AG09319 (cell line): ENCODE measurements around the gene ZC3H12C.
"Not testable (repeated sequence)": the region's sequence is repeated elsewhere in the genome, so short reads cannot be mapped to it uniquely, and the experiment has no call there.

Experiments
- DNase-seq: peaks from one replicate; pipeline ENCODE4 v3.0.0-alpha.2; 2010; ENCODE audit warnings: low read depth; ENCODE audit errors: extremely low read depth
- CTCF ChIP-seq: IDR thresholded peaks from 2 replicates; pipeline ENCODE4 v1.5.1; 2011; ENCODE audit warnings: low read depth, mild to moderate bottlenecking, inconsistent platforms, low read length, moderate library complexity

The ZC3H12C gene

DNA sequence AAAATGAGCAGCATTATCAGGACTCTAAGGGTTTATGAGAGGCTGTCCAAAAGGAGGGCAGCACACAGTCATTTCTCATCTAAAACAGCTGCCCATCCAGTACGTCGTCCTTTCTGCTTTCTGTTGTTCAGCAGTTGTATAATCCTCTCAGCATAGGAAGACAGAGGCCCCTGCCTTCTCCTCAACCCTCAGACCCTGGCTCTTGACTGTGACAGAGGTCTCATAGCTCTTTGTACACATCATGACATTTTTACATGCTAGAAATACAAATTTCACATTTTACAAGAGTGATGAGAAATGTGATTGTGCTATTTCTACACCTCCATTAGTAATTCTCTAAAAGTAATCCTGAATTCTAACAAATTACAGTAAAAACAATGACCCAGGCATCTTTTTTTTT, 36.2 kb upstream of the ZC3H12C start:
- DNase-seq, result no peak
- no peak for TF ChIP-seq CTCF

- DNase-seq, result no peak
- no peak for TF ChIP-seq CTCF
Observed at GRCh38 chr11:110059706-110060463, 33.3 kb upstream of the ZC3H12C start.

GRCh38 chr11:110061296-110061695, 31.9 kb upstream of the ZC3H12C start:
- DNase-seq, result no peak
- TF ChIP-seq CTCF, result no peak

DNA sequence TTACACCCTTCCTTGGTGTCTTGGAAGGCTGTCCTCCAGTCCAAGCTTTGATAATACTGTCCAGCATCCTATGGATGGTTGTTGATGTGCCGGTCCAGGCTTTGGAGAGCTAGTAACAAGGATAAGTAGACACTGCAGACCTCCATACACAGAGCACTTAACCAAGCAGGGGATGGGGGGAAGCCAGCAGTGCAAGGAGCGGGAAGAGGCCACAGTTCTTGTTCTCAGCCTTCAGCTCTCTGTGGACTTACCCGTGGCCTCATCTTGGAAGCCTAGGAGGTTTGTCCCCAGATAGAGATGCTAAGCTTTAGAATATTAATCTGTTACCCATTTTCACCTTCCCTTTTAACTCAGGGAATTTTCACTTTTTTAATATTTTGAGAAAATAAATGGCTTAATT, 30.9 kb upstream of the ZC3H12C start:
- no peak for TF ChIP-seq CTCF

DNA sequence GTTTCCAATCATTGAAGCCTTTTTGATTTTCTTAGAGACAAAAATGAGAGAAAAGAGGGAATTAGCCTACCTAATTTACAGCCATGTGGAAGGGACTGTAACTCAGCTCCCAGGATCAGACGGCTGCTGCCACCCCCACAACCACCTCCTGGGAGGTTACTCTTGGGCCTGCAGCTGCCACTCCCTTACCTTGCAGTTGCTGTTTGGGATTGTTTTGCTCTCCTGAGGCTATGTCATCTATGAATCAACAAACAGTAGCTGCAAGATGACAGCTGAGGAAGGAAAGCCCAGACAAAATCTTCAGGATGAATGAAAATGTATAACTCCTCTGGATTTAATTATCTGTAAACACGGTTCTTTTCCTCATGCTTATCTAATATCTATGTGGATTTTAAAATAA, 28.0 kb upstream of the ZC3H12C start:
- no peak for TF ChIP-seq CTCF
- DNase-seq, result no peak

More for the DNA sequence above, 30.9 kb upstream of the ZC3H12C start:
- DNase-seq, result no peak

DNA sequence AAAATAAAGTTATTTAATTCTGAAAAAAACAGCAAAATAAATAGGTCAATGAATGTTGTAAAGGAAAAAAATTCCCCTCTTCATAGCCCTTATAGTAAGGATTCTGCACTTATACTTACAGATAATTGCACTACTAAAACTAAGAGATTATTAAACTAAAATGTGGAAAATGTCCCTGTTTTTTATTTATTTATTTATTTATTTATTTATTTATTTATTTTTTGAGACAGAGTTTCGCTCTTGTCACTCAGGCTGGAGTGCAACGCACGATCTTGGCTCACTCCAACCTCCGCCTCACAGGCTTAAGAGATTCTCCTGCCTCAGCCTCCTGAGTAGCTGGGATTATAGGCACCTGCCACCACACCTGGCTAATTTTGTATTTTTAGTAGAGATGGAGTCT, 25.2 kb upstream of the ZC3H12C start:
- DNase-seq, result not testable (repeated sequence)

DNA sequence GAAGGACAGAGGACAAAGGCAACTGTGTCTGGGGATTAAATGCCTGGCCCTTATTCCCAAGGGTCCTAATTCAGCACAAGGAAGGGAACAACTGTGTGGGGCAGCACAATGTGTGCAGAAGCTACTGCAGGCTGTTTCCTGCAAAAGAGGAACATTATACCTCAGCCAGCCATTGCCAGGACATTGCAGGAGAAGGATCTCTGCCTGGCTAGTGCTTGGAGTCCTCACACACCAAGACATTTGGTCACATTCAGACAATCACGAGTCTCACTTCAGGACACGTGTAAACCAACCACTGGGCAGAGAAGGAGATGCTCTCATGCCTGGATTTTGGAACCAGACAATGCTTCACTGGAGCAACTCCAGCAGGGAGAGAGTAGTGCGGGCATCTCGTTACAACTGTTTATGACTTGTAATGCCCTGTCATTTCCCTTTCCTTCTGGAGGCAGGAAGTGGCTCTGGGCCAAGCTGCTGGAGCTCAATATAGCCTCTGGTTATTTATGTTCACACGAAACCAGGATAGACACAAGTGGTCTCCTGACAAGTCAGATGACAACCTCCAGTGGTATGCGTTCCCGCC, 23.9 kb upstream of the ZC3H12C start:
- DNase-seq, result peak; percentile 54
- no peak for TF ChIP-seq CTCF

DNA sequence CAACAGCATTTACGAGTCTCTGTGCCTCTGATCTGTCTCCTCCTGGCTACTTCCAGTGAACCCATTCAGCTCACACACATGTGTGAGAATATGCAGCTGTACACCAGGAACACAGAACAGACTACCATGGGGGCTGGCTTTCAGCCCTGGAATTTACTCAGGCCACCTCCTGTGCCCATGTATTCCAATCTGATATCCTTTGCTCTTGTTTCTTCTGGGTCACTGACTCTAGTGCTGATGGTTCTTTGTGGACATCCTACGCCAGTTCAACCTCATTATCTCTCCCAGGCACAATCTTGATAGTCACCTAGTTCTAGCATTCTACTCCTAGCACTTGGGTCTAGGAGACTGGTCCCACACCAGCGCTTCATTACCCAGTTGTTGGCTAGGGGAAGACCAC, 23.0 kb upstream of the ZC3H12C start:
- TF ChIP-seq CTCF, result no peak
- no peak for DNase-seq
